Astrocyte (in vitro differentiated cells and primary cell): ENCODE results near the gene LRRC4C. TPM values are rescaled to one million over a fixed set of nuclear protein-coding genes. Genes with fewer than 3 reads are reported as not detected.

ENCODE experiments used
- DNase-seq: peaks from one replicate; pipeline ENCODE4 v3.0.0-alpha.2; 2010; ENCODE audit warnings: low read depth
- FAIRE-seq: peaks from 2 replicates; lab custom pipeline; 2011; peaks lifted over from hg19 to GRCh38; lab: Jason Lieb, UNC
- H2AFZ ChIP-seq: 2 replicates; pipeline ENCODE4 v1.6.0; 2012; ENCODE audit warnings: low read depth, low read length, inconsistent platforms
- H3K27ac ChIP-seq: 2 replicates; pipeline ENCODE4 v1.5.1; 2011; ENCODE audit warnings: low read depth, low read length, inconsistent platforms
- H3K27me3 ChIP-seq: 2 replicates; pipeline ENCODE4 v1.6.0; 2011; ENCODE audit warnings: low read length, inconsistent platforms; ENCODE audit not compliant: insufficient read depth
- H3K36me3 ChIP-seq: 2 replicates; pipeline ENCODE4 v1.5.1; 2011; ENCODE audit warnings: low read length, inconsistent platforms; ENCODE audit not compliant: insufficient read depth
- H3K4me1 ChIP-seq: 2 replicates; pipeline ENCODE4 v1.5.1; 2011; ENCODE audit warnings: low read length, inconsistent platforms; ENCODE audit not compliant: insufficient read depth
- H3K4me2 ChIP-seq: 2 replicates; pipeline ENCODE4 v1.6.0; 2012; ENCODE audit warnings: low read length, inconsistent platforms
- H3K4me3 ChIP-seq: 2 replicates; pipeline ENCODE4 v1.5.1; 2011; ENCODE audit warnings: low read depth, mild to moderate bottlenecking, low read length, inconsistent platforms; ENCODE audit not compliant: insufficient read depth
- H3K79me2 ChIP-seq: 2 replicates; pipeline ENCODE4 v1.6.0; 2012; ENCODE audit warnings: mild to moderate bottlenecking, low read length, inconsistent platforms; ENCODE audit not compliant: insufficient read depth
- H3K9ac ChIP-seq: 2 replicates; pipeline ENCODE4 v1.6.0; 2012; ENCODE audit warnings: mild to moderate bottlenecking, low read length, inconsistent platforms
- H3K9me3 ChIP-seq: 2 replicates; pipeline ENCODE4 v1.5.1; 2012; ENCODE audit warnings: low read depth, mild to moderate bottlenecking, low read length, inconsistent platforms; ENCODE audit not compliant: insufficient read depth
- H4K20me1 ChIP-seq: 2 replicates; pipeline ENCODE4 v1.6.0; 2012; ENCODE audit warnings: low read length, inconsistent platforms; ENCODE audit not compliant: insufficient read depth
- H3K27ac Mint-ChIP-seq: one replicate; pipeline ENCODE4 v1.8.0; 2021; ENCODE audit warnings: mild to moderate bottlenecking, mixed read lengths; ENCODE audit not compliant: unreplicated experiment
- H3K27me3 Mint-ChIP-seq: one replicate; pipeline ENCODE4 v1.8.0; 2021; ENCODE audit warnings: low read depth, mixed read lengths; ENCODE audit not compliant: unreplicated experiment
- H3K36me3 Mint-ChIP-seq: one replicate; pipeline ENCODE4 v1.8.0; 2021; ENCODE audit warnings: low read depth, mixed read lengths; ENCODE audit not compliant: unreplicated experiment
- H3K4me1 Mint-ChIP-seq: one replicate; pipeline ENCODE4 v1.8.0; 2021; ENCODE audit warnings: low read depth, mixed read lengths; ENCODE audit not compliant: unreplicated experiment
- H3K4me3 Mint-ChIP-seq: one replicate; pipeline ENCODE4 v1.8.0; 2021; ENCODE audit warnings: mild to moderate bottlenecking, moderate library complexity, mixed read lengths; ENCODE audit not compliant: unreplicated experiment
- H3K9me3 Mint-ChIP-seq: one replicate; pipeline ENCODE4 v1.8.0; 2021; ENCODE audit warnings: mild to moderate bottlenecking, mixed read lengths; ENCODE audit not compliant: unreplicated experiment
- EZH2 ChIP-seq: IDR thresholded peaks from 2 replicates; pipeline ENCODE4 v1.6.1; 2012; ENCODE audit warnings: mild to moderate bottlenecking, low read length, inconsistent platforms; ENCODE audit not compliant: insufficient read depth
- total RNA-seq: library from RNA; stranded (reverse); gene quantifications from 2 replicates; pipeline ENCODE4 v1.2.1, GENCODE V29; 2021
- TF ChIP-seq, protein P1 (sequence below): IDR thresholded peaks from 2 replicates; pipeline ENCODE4 v1.5.1; 2011; ENCODE audit warnings: low read depth, mild to moderate bottlenecking, inconsistent platforms, low read length, moderate library complexity; ENCODE audit not compliant: insufficient read depth

Gene LRRC4C
- total RNA-seq, 1 donor from 2014 or later = 9.0 TPM

DNA sequence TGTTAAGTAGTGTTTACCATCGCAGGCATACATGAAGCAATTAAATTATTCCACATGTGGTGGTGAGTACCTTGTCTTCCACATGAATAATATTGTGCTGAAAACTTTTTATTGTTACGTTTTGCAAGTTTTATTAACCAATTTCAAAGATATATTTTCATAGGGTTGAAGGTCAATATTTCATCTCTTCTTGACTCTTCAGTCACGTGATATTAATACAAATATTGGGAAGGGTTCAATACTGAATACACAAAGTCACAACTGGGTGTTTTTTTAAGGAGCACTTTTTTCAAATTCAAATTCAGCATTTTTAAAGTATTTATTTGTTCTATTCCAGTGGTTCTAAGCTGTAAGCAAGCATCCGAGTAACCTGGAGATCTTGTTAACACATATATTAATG, 348.9 kb downstream of the LRRC4C start:
- H3K27me3 Mint-ChIP-seq = no peaks in the 10 kb centered on the region
- no peak for TF ChIP-seq EZH2
- TF ChIP-seq, protein P1, sequence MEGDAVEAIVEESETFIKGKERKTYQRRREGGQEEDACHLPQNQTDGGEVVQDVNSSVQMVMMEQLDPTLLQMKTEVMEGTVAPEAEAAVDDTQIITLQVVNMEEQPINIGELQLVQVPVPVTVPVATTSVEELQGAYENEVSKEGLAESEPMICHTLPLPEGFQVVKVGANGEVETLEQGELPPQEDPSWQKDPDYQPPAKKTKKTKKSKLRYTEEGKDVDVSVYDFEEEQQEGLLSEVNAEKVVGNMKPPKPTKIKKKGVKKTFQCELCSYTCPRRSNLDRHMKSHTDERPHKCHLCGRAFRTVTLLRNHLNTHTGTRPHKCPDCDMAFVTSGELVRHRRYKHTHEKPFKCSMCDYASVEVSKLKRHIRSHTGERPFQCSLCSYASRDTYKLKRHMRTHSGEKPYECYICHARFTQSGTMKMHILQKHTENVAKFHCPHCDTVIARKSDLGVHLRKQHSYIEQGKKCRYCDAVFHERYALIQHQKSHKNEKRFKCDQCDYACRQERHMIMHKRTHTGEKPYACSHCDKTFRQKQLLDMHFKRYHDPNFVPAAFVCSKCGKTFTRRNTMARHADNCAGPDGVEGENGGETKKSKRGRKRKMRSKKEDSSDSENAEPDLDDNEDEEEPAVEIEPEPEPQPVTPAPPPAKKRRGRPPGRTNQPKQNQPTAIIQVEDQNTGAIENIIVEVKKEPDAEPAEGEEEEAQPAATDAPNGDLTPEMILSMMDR = no peak
- Histone ChIP-seq H3K4me1 (no peaks in the 10 kb centered on the region), H3K9ac (no peak overlapping the region), H3K27ac (no peak overlapping the region), H3K4me2 (no peak overlapping the region), H3K4me3 (no peak overlapping the region), H4K20me1 (no peaks in the 10 kb centered on the region), H3K27me3 (no peaks in the 10 kb centered on the region), H2AFZ (no peak overlapping the region), H3K36me3 (no peaks in the 10 kb centered on the region), H3K79me2 (no peaks in the 10 kb centered on the region), H3K9me3 (no peaks in the 10 kb centered on the region)
- H3K36me3 Mint-ChIP-seq = no peaks in the 10 kb centered on the region
- no peak overlapping the region for H3K27ac Mint-ChIP-seq
- H3K4me1 Mint-ChIP-seq = no peaks in the 10 kb centered on the region
- no peak overlapping the region for H3K4me3 Mint-ChIP-seq
- FAIRE-seq (no peak), DNase-seq (no peak)
- H3K9me3 Mint-ChIP-seq = no peaks in the 10 kb centered on the region

DNA sequence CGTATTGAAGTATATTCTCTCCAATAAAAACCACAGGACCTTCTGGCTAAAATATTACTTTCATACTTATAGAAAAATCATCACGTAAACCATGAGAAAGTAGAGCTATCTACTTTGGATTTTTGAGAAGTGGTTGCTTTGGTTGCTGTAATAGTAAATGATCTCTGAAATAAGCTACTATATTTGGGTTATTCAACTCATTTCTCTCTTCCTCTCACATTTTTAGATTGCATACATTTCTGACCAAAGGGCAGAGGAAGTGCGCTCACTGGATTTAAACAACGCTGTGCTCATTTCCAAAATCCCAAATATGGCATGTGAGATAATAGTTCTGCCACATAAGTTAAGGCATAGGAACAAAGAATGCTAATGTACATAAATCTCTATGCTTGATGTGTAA, 357.0 kb downstream of the LRRC4C start:
- Histone ChIP-seq H3K9me3 (no peaks in the 10 kb centered on the region), H3K79me2 (no peaks in the 10 kb centered on the region), H3K4me2 (no peak overlapping the region), H3K4me1 (no peaks in the 10 kb centered on the region), H3K9ac (no peak overlapping the region), H4K20me1 (no peaks in the 10 kb centered on the region), H3K4me3 (no peak overlapping the region), H3K36me3 (no peaks in the 10 kb centered on the region), H2AFZ (no peak overlapping the region), H3K27ac (no peak overlapping the region), H3K27me3 (no peaks in the 10 kb centered on the region)
- FAIRE-seq (no peak), DNase-seq (no peak)
- H3K4me3 Mint-ChIP-seq = no peak overlapping the region
- no peaks in the 10 kb centered on the region for H3K36me3 Mint-ChIP-seq
- TF ChIP-seq, protein P1 = no peak
- no peak for TF ChIP-seq EZH2
- peaks cover 1% of the 10 kb centered on the region for H3K27me3 Mint-ChIP-seq
- no peaks in the 10 kb centered on the region for H3K9me3 Mint-ChIP-seq
- no peaks in the 10 kb centered on the region for H3K4me1 Mint-ChIP-seq
- H3K27ac Mint-ChIP-seq = no peak overlapping the region

GRCh38 chr11:41099654-41100053, 359.8 kb downstream of the LRRC4C start:
- Histone ChIP-seq H3K9ac (no peak overlapping the region), H2AFZ (no peak overlapping the region), H3K27me3 (no peaks in the 10 kb centered on the region), H3K27ac (no peak overlapping the region), H3K36me3 (no peaks in the 10 kb centered on the region), H3K4me3 (no peak overlapping the region), H3K4me2 (no peak overlapping the region), H4K20me1 (no peaks in the 10 kb centered on the region), H3K79me2 (no peaks in the 10 kb centered on the region), H3K4me1 (no peaks in the 10 kb centered on the region), H3K9me3 (no peaks in the 10 kb centered on the region)
- Mint-ChIP-seq H3K9me3 (no peaks in the 10 kb centered on the region), H3K4me1 (no peaks in the 10 kb centered on the region), H3K36me3 (no peaks in the 10 kb centered on the region), H3K27me3 (peaks cover 1% of the 10 kb centered on the region), H3K27ac (no peak overlapping the region), H3K4me3 (no peak overlapping the region)
- DNase-seq = peak; percentile 8
- no peak for FAIRE-seq
- no peak for TF ChIP-seq EZH2
- TF ChIP-seq, protein P1 = no peak
